GM21619 (cell line): Measurements from ENCODE around the gene INO80C.
"Not testable (repeated sequence)": the region's sequence is repeated elsewhere in the genome, so short reads cannot be mapped to it uniquely, and the experiment has no call there.

Experiments used
- ATAC-seq: cut with Tn5 transposase; IDR thresholded peaks from one replicate; pipeline ENCODE4 v1.9.1; 2021; ENCODE audit not compliant: unreplicated experiment

The INO80C gene

DNA sequence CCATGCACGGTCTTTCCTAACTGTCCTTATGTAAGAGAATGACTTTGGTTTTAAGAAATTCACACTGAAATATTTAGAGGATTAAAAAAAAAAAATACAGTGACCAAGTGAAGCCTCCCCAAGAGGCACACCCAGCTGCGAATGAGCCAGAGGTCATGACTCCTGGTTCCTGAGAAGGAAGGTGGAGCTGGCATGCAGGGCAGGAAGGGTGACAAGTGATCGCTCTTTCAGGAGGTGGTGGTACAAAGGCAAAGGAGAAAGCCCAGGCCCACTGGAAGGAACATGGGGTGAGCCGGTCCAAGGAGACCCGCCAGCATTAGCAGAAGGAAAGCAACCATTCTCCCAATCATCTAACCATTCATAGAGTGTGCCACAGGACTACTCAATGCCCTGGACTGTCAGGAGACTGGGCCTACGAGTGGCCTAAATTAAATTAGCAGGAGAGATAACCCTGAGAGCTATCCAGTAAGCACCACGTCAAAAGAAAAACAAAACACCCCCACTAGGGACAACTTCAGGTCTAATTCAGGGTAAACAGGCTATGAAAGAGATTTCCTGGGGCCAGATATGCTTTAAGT lies 7.8 kb downstream of the INO80C start:
- ATAC-seq: no peak

DNA sequence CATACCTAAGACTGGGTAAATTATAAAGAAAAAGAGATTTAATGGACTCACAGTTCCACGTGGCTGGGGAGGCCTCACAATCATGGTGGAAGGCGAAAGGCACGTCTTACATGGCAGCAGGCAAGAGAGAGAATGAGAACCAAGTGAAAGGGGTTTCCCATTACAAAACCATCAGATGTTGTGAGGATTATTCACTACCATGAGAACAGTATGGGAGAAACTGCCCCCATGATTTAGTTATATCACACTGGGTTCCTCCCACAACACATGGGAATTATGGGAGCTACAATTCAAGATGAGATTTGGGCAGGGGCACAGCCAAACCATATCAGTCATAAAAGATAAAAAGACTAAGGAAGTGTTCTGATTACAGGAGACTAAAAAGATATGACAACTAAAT lies 8.5 kb downstream of the INO80C start:
- ATAC-seq: not testable (repeated sequence)

DNA sequence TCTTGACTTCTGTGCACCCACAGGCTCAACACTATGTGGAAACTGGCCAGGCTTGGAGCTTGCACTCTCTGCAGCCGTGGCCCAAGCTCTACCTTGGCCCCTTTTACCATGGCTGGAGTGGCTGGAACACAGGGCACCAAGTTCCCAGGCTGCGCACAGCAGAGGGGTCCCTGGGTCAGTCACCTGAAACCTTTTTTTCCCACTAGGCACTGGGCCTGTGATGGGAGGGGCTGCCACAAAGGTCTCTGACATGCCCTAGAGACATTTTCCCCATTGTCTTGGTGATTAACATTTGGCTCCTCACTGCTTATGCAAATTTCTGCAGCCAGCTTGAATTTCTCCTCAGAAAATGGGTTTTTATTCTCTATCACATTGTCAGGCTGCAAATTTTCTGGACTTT lies 9.4 kb downstream of the INO80C start:
- ATAC-seq: not testable (repeated sequence)

- not testable (repeated sequence) for ATAC-seq
Observed at GRCh38 chr18:35487525-35487924, 10.2 kb downstream of the INO80C start.

- ATAC-seq: no peak
Observed at GRCh38 chr18:35485852-35486251, 11.9 kb downstream of the INO80C start.

DNA sequence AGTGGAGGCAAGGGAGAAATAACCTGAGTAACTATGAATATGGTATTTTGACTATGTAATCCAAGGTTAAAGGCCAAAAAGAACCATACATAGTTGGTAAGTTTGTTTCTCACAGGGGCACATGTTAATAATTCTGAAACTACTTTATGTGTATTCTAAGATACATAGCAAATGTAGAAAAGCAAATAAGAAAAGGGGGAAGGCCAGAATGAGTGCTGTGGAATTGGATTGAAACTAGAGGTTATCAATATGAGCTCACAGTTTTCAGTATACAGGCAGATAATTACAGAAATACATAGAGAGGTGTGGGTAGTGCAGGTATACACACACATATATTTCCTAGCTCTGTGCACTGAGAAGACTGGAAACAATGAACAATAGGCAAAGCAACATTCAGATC lies 13.7 kb downstream of the INO80C start:
- peak; percentile 79 for ATAC-seq

GRCh38 chr18:35481960-35482366 lies 15.8 kb downstream of the INO80C start:
- no peak for ATAC-seq

- no peak for ATAC-seq
Observed at GRCh38 chr18:35479911-35480586, 17.7 kb downstream of the INO80C start.

DNA sequence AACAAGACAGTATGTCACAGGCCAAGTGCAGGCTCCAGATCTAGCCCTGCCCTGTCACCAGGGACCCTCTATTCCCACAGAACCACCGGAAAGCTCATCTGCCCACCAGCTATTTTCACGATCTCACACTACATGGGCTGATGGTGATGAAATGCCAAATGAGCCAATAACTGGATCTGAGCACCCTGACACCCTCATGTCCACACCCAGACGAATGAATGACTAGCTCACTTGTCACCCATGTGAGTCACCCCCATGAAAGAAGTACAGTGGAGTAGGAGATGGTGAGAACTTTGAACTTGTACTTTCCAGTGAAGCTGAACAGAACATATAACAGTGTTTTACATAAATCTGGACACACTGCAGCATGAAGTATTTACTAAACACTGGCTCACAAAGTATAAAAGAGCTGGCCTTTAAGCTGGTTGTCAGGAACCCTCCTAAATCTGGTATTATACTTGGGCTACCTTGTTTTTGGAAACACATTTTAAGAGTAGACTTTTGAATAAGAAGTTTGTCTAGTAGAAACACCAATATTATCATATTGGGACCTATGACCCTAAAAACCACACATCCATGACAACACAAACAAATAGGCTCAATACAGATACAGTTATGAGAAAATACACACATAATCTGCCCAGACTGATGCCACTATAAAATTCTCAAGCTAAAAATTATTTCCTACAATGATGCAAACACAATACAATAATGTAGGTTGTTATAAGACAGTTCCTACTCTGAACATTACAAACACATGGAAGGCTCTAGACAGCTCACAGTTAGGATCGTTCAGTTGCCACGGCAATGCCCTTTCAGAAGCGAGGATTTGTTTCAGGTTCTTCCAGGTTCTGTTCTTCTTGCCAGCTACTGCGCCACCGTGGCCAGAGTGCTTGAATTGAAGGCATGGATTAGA lies 19.0 kb downstream of the INO80C start:
- ATAC-seq: no peak

DNA sequence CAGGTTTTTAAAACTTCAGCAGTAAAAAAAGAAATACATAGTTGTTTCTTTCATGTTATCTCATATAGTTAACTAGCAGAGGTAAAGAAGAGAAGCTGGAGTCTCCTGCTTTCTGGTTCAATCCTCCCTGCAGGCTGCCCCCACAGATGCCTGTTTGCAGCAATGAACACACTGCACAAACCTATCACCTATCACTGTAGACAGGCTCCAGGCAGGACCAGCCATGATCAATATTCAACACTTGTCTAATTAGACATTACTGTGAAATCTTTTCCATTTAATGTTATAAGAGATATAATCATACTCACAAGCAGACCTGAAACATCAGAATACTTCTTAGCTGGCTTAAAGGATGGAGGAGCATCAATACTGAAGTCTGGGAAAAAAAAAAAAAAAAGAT lies 19.8 kb downstream of the INO80C start:
- no peak for ATAC-seq

- ATAC-seq: no peak
Observed at GRCh38 chr18:35477497-35477896, 20.3 kb downstream of the INO80C start.

DNA sequence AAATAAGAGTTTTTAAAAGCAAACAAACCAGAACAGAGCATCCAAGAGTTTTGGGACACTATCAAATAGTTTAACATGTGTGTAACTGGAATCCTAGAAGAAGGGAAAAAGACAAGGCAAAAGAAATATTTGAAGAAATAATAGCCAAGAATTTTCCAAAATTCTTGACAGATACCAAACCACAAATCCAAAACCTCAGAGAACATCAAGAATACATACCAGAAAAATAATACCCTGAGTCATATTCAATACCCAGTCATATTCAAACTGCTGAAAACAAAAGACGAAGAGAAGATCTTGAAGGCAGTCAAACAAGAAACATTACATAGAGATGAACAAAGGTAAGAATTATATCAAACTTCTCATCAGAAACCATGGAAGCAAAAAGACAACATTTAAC lies 22.9 kb downstream of the INO80C start:
- no peak for ATAC-seq

GRCh38 chr18:35473562-35473961 lies 24.2 kb downstream of the INO80C start:
- no peak for ATAC-seq

GRCh38 chr18:35470435-35470834 lies 27.3 kb downstream of the INO80C start:
- ATAC-seq: no peak

- ATAC-seq: no peak
Observed at GRCh38 chr18:35469725-35470124, 28.0 kb downstream of the INO80C start.

DNA sequence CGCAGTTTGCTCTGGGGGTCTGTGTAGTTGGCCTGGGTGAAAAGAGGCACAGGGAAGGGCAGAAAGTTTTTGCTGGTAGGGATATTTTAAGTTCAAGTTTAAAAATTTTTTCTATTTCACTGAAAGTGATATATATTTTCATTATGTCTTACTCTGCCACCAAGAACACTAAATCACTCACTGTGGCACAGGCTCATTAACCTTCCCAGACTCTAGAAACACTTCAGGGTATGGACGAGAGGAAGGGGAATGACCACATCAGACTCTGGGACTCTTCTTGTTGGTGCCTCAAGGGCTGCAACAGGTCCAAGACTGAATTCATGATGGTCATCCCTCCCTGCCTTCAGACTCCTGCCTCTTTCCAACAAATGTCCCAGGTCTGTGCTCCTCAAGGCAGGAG lies 29.0 kb downstream of the INO80C start:
- ATAC-seq: no peak

- ATAC-seq: peak; percentile 88
Observed at GRCh38 chr18:35467624-35468016, 30.1 kb downstream of the INO80C start.

DNA sequence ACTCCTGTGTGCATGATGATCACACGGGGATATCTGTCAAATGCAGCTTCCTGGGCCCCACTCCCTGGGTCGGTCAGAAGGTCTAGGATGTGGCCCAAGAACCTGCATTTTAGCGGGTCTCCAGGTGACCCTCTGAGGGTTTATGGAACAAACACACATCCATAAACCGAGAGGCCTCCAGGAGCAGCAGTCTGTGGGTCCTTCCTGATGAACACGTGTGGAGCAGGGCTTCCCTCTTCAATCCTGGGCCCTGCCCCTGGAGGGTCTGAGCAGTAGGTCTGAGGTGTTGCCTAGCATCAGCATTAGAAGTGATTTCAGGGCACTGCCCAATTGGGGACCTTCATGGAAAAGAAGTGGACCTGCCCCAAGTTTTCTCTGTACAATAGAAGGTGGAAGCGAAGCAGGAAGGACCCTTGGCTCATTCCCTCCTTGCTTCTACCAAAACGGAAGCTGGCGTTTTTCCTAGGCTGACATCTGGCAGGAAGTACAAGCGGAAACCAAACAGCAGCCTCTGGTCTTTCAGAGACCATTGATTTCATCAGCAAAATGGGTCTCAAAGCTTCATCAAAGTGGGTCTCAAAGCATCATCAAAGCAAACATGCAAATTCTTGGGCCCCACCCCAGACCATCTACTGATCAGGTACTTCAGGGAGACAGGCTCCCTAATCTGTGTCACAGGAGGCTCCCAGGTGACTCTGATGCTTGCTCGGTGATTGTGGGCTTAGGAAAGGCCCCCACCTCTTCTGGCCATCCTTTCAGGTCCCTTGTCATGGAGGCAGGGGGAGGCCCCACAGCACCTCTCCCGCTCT lies 30.7 kb downstream of the INO80C start:
- peak; percentile 4 for ATAC-seq

- ATAC-seq: no peak
Observed at GRCh38 chr18:35466334-35466733, 31.4 kb downstream of the INO80C start.

DNA sequence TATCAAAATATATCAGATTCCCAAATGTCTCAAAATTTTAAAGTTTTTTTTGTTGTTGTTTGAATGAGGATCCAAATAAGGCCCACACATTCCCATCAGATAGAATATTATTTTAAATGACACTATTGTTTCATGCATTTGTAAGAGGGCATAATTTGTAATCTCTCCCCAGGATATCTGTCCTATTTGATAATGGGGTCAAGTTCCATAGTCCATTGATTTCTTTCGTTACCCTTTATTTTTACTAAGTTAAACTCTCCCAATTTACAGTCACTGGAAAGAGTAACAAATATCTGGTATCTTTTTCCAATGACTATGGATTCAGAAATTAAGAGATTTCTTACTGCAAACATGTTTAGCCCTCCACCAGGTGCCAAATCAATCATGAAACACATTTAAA lies 32.4 kb downstream of the INO80C start:
- ATAC-seq: no peak

DNA sequence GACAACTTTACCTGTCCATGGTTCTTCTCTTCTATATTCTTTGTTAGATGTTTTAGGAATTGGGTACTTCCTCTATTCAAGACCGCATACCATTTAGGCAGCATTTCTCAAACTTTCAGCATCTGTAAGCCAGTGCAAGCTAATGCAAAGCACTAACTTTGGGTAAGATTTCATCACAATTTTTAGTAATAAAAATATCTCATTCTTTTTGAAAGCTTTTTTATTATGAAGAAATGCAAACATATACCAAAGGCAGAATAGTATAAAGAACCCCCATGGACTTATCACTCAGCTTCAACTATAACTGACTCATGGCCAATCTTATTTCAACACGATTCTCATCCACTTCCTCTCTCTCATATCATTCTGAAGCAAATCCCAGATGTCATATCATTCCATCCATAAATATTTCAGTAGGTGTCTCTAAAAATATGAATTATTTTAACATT lies 32.9 kb downstream of the INO80C start:
- ATAC-seq: no peak
